K562 (cell line): ENCODE data around the gene FASTK. TPM values are rescaled to one million over a fixed set of nuclear protein-coding genes. Genes with fewer than 3 reads are reported as not detected.

ENCODE experiments used
- AFF1 ChIP-seq, 2 experiments: fragments of 450-650 bp; IDR thresholded peaks; 2 replicates each; pipeline ENCODE4 v1.6.1; 2018; ENCODE audit warnings: mild to moderate bottlenecking in 2 of 2, low read depth in 1 of 2; ENCODE audit not compliant: partially characterized antibody in 2 of 2
- AFF4 ChIP-seq: sonication (generic); formaldehyde crosslinking; IDR thresholded peaks from 2 replicates; pipeline ENCODE4 v1.8.0; 2023; ENCODE audit warnings: mild to moderate bottlenecking, missing genetic modification reagents
- BCOR ChIP-seq: fragments of 450-650 bp; IDR thresholded peaks from 2 replicates; pipeline ENCODE4 v1.6.1; 2016
- BDP1 ChIP-seq: IDR thresholded peaks from 3 replicates; pipeline ENCODE4 v1.6.1; 2011; ENCODE audit not compliant: insufficient read length, insufficient read depth
- EWSR1 ChIP-seq: fragments of 450-650 bp; IDR thresholded peaks from 2 replicates; pipeline ENCODE4 v1.6.1; 2018; ENCODE audit warnings: borderline replicate concordance, mild to moderate bottlenecking, low read depth, moderate library complexity; ENCODE audit not compliant: partially characterized antibody
- GTF2E2 ChIP-seq: fragments of 200-800 bp; sonication (Bioruptor generic); IDR thresholded peaks from 2 replicates; pipeline ENCODE4 v1.6.1; 2016; ENCODE audit warnings: missing genetic modification characterization, missing compliant biosample characterization
- HDAC3 ChIP-seq: fragments of 450-650 bp; IDR thresholded peaks from 2 replicates; pipeline ENCODE4 v1.6.1; 2018; ENCODE audit warnings: borderline replicate concordance, mild to moderate bottlenecking, moderate library complexity; ENCODE audit not compliant: partially characterized antibody
- HINFP ChIP-seq: fragments of 450-650 bp; conservative IDR thresholded peaks from 2 replicates; pipeline ENCODE4 v1.6.1; 2016; ENCODE audit warnings: missing genetic modification characterization, low read depth, mild to moderate bottlenecking, control low read depth, missing compliant biosample characterization
- HLTF ChIP-seq: fragments of 450-650 bp; IDR thresholded peaks from 2 replicates; pipeline ENCODE4 v1.6.1; 2016
- KDM4B ChIP-seq, 2 experiments: fragments of 450-650 bp in 1 of 2; sonication (generic) in 1 of 2; IDR thresholded peaks; 2 replicates each; pipeline ENCODE4 v1.6.1; 2016 to 2017; ENCODE audit warnings: borderline replicate concordance in 2 of 2, antibody characterized with exemption in 1 of 2, low read depth in 1 of 2, mild to moderate bottlenecking in 1 of 2
- NCOA2 ChIP-seq, 2 experiments: fragments of 450-650 bp; IDR thresholded peaks; 2 replicates each; pipeline ENCODE4 v1.6.1; 2018; ENCODE audit warnings: mild to moderate bottlenecking in 2 of 2, moderate library complexity in 1 of 2; ENCODE audit not compliant: partially characterized antibody in 2 of 2
- NCOR1 ChIP-seq: fragments of 450-650 bp; IDR thresholded peaks from 2 replicates; pipeline ENCODE4 v1.6.1; 2016; ENCODE audit warnings: mild to moderate bottlenecking, moderate library complexity
- SRSF7 ChIP-seq: fragments of 200-400 bp; formaldehyde crosslinking; optimal IDR thresholded peaks from 2 replicates; pipeline ENCODE3; 2017; ENCODE audit warnings: mild to moderate bottlenecking, low read depth, low read length
- TAF1 ChIP-seq: IDR thresholded peaks from 2 replicates; pipeline ENCODE4 v1.6.1; 2011; ENCODE audit warnings: mild to moderate bottlenecking, low read length, moderate library complexity; ENCODE audit not compliant: insufficient read depth, control insufficient read depth, severe bottlenecking; ENCODE audit errors: extremely low read depth
- ZBTB7A ChIP-seq: IDR thresholded peaks from 2 replicates; pipeline ENCODE4 v1.6.1; 2011; ENCODE audit warnings: low read depth, mild to moderate bottlenecking, low read length, moderate library complexity, borderline replicate concordance; ENCODE audit not compliant: control insufficient read depth
- ZNF311 ChIP-seq: fragments of 250-450 bp; sonication (Bioruptor Pico); IDR thresholded peaks from 2 replicates; pipeline ENCODE4 v1.4.0; 2020; ENCODE audit warnings: mild to moderate bottlenecking, moderate library complexity
- ZNF780A ChIP-seq: fragments of 250-450 bp; sonication (Bioruptor Pico); IDR thresholded peaks from 2 replicates; pipeline ENCODE4 v1.5.0; 2021; ENCODE audit warnings: mild to moderate bottlenecking
- polyA plus RNA-seq, 8 experiments: library from polyadenylated mRNA; depleted of rRNA in 4 of 8; stranded (reverse) in 5 of 8; unstranded in 3 of 8; fragments of >200 nt; fragmentation: Nextera tagmentation in 2 of 8; fragmentation: Illumina TruSeq in 1 of 8; extraction: Ambion mirVana in 2 of 8; extraction: Trizol in 1 of 8; gene quantifications; 2 replicates each; pipeline versions ENCODE4 v1.2.1 to v1.2.3, GENCODE V29; 2011 to 2014; ENCODE audit warnings: inconsistent platforms in 1 of 8, missing spikeins in 1 of 8
- total RNA-seq, 7 experiments: library from RNA; depleted of rRNA in 6 of 7; stranded (reverse); fragments of >200 nt in 6 of 7; fragmentation: Illumina TruSeq in 2 of 7; extraction: Trizol in 2 of 7; gene quantifications; 2 replicates each; pipeline versions ENCODE4 v1.2.1 to v1.2.3, GENCODE V29; 2011 to 2021; ENCODE audit warnings: low replicate concordance in 1 of 7

FASTK gene
- total and polyA plus RNA-seq, 9 of the 15 experiments (the other 6 are each of a cell fraction or from before 2014, with no cell fraction given): 0.51 to 150 (median 48.2) TPM

- TF ChIP-seq TAF1: peak; percentile 23
- no peak for TF ChIP-seq HINFP
- no peak for TF ChIP-seq HDAC3
- TF ChIP-seq AFF4 (CRISPR knock-in tag): no peak
- no peak for TF ChIP-seq GTF2E2 (tag)
- TF ChIP-seq AFF1 (IDR thresholded peaks at IDR 0.05; ENCODE audit: low read depth in 1 of 2, partially characterized antibody in 2 of 2): peak in 1 of 2 experiments; percentile 18
- 0 out of 2 replicates have a peak, but pooled peaks have one; percentile 23 for TF ChIP-seq ZNF311 (CRISPR knock-in tag)
- no peak for TF ChIP-seq NCOA2 (IDR thresholded peaks at IDR 0.05; ENCODE audit: partially characterized antibody in 2 of 2)
- no peak for TF ChIP-seq BDP1
- peak; percentile 74; the same call in 1 of the 2 replicates for TF ChIP-seq HLTF
- no peak for TF ChIP-seq ZNF780A (CRISPR knock-in tag)
- no peak for TF ChIP-seq SRSF7
- TF ChIP-seq KDM4B (IDR thresholded peaks at IDR 0.05; ENCODE audit: borderline replicate concordance in 2 of 2, low read depth in 1 of 2): no peak
- no peak; the same call in 1 of the 2 replicates for TF ChIP-seq ZBTB7A
- peak; percentile 66 for TF ChIP-seq BCOR
- TF ChIP-seq EWSR1: no peak
- TF ChIP-seq NCOR1: no peak
Observed at GRCh38 chr7:151082141-151083070, 1.8 kb upstream of the FASTK start (continued).
